HCT116 (cell line): ENCODE data around the gene OR8D4. TPM values are rescaled to one million over a fixed set of nuclear protein-coding genes. Genes with fewer than 3 reads are reported as not detected.

ENCODE experiments used
- ATAC-seq: fragments of 200-7000 bp; cut with Tn5 transposase; 2 replicates; pipeline ENCODE4 v1.9.1; 2020; ENCODE audit warnings: mild to moderate bottlenecking, moderate library complexity
- BruUV-seq: library from RNA; stranded (reverse); fragments of 400-500 nt; replicated peaks from 2 replicates; lab custom pipeline; 2021; lab: Mats Ljungman, UMichigan
- CTCF ChIA-PET: fragments of 300-600 bp; sonication (Branson Sonifier 250); formaldehyde crosslinking; loops from one replicate; lab custom pipeline; 2021; ENCODE audit warnings: antibody characterized with exemption; lab: Charles Lee
- POLR2A ChIA-PET: fragments of 300-600, 350-600 bp; sonication (Branson Sonifier 250); formaldehyde crosslinking; loops from one replicate; lab custom pipeline; 2021; ENCODE audit warnings: antibody characterized with exemption; lab: Charles Lee
- RAD21 ChIA-PET, 2 experiments: fragments of 300-600 bp; sonication (Branson Sonifier 250); formaldehyde crosslinking; loops; one replicate each; lab custom pipeline; 2023; ENCODE audit warnings: low total read pairs in 2 of 2; ENCODE audit not compliant: uncharacterized antibody in 2 of 2, unreplicated experiment in 2 of 2, low non-redundant PET in 1 of 2; lab: Charles Lee
- DNase-seq: peaks from one replicate; pipeline ENCODE4 v3.0.0-alpha.2; 2010; ENCODE audit warnings: low read depth, low spot score
- H2AFZ ChIP-seq: fragments of 200-600 bp; shearing (Covaris generic), sonication (generic); 2 replicates; pipeline ENCODE4 v1.6.1; 2017; ENCODE audit warnings: low read depth, mixed run types, mixed read lengths, antibody characterized with exemption, low read length; ENCODE audit not compliant: poor library complexity, severe bottlenecking
- H3K27ac ChIP-seq: 2 replicates; pipeline ENCODE4 v1.5.1; 2012; ENCODE audit warnings: low read depth, low read length
- H3K27me3 ChIP-seq: fragments of 200-600 bp; sonication (generic); 2 replicates; pipeline ENCODE4 v1.6.1; 2016; ENCODE audit warnings: mixed run types, low read length, mixed read lengths; ENCODE audit not compliant: insufficient read depth
- H3K36me3 ChIP-seq, 2 experiments: fragments of 200-500 bp in 1 of 2; fragments of 200-600 bp in 1 of 2; sonication (Bioruptor generic) in 1 of 2; sonication (generic) in 1 of 2; 2 replicates each; pipeline versions ENCODE4 v1.5.1 to v1.6.1; 2014 to 2016; ENCODE audit warnings: low read length in 2 of 2, inconsistent platforms in 1 of 2, mixed read lengths in 1 of 2, mixed run types in 1 of 2; ENCODE audit not compliant: insufficient read depth in 2 of 2, control insufficient read depth in 1 of 2
- H3K4me1 ChIP-seq, 2 experiments: fragments of 200-600 bp in 1 of 2; sonication (generic) in 1 of 2; 2 replicates each; pipeline versions ENCODE4 v1.5.1 to v1.6.1; 2012 to 2017; ENCODE audit warnings: low read length in 2 of 2, inconsistent platforms in 1 of 2, mild to moderate bottlenecking in 1 of 2, mixed read lengths in 1 of 2, mixed run types in 1 of 2, moderate library complexity in 1 of 2; ENCODE audit not compliant: insufficient read depth in 2 of 2, control insufficient read depth in 1 of 2
- H3K4me2 ChIP-seq: fragments of 200-600 bp; sonication (generic); 2 replicates; pipeline ENCODE4 v1.6.1; 2017; ENCODE audit warnings: mixed run types, low read length, mixed read lengths
- H3K4me3 ChIP-seq, 2 experiments: fragments of 200-600 bp in 1 of 2; sonication (generic) in 1 of 2; replicated peaks in 1 of 2; 2 replicates each; pipeline ENCODE4 v1.5.1; 2011 to 2016; ENCODE audit warnings: low read length in 2 of 2, control low read depth in 1 of 2, low read depth in 1 of 2, mild to moderate bottlenecking in 1 of 2, mixed read lengths in 1 of 2, mixed run types in 1 of 2
- H3K79me2 ChIP-seq: fragments of 200-600 bp; sonication (generic); 2 replicates; pipeline ENCODE4 v1.6.1; 2017; ENCODE audit warnings: mild to moderate bottlenecking, mixed run types, low read length, moderate library complexity, mixed read lengths; ENCODE audit not compliant: insufficient read depth
- H3K9ac ChIP-seq: fragments of 200-600 bp; sonication (generic); 2 replicates; pipeline ENCODE4 v1.6.1; 2016; ENCODE audit warnings: low read length, mixed read lengths
- H3K9me2 ChIP-seq: fragments of 200-600 bp; sonication (generic), shearing (Covaris generic); 2 replicates; pipeline ENCODE4 v1.6.1; 2017; ENCODE audit warnings: mixed run types, mild to moderate bottlenecking, moderate library complexity; ENCODE audit not compliant: insufficient read depth
- H3K9me3 ChIP-seq, 2 experiments: fragments of 200-500 bp in 1 of 2; fragments of 200-600 bp in 1 of 2; sonication (Bioruptor generic) in 1 of 2; sonication (generic) in 1 of 2; 2 replicates each; pipeline ENCODE4 v1.6.1; 2014 to 2017; ENCODE audit warnings: low read length in 2 of 2, mixed read lengths in 2 of 2, inconsistent platforms in 1 of 2, low read depth in 1 of 2, mild to moderate bottlenecking in 1 of 2, mixed run types in 1 of 2, moderate library complexity in 1 of 2; ENCODE audit not compliant: control insufficient read depth in 1 of 2, insufficient read depth in 1 of 2
- H4K20me1 ChIP-seq: fragments of 200-600 bp; sonication (generic), shearing (Covaris generic); 2 replicates; pipeline ENCODE4 v1.6.1; 2017; ENCODE audit warnings: mixed run types, mild to moderate bottlenecking, moderate library complexity; ENCODE audit not compliant: insufficient read depth
- CBX3 ChIP-seq: IDR thresholded peaks from 2 replicates; pipeline ENCODE4 v1.6.1; 2012; ENCODE audit warnings: low read depth
- ELF1 ChIP-seq: IDR thresholded peaks from 2 replicates; pipeline ENCODE4 v1.6.1; 2012; ENCODE audit warnings: low read depth, borderline replicate concordance
- EZH2phosphoT487 ChIP-seq: fragments of 200-600 bp; IDR thresholded peaks from 2 replicates; pipeline ENCODE4 v1.6.1; 2018; ENCODE audit warnings: antibody characterized with exemption, borderline replicate concordance
- FOSL1 ChIP-seq: IDR thresholded peaks from 2 replicates; pipeline ENCODE4 v1.6.1; 2012; ENCODE audit warnings: low read depth
- POLR2A ChIP-seq: IDR thresholded peaks from 2 replicates; pipeline ENCODE4 v1.7.0; 2011; ENCODE audit warnings: borderline replicate concordance; ENCODE audit not compliant: insufficient read depth, insufficient read length; ENCODE audit errors: extremely low read depth
- RAD21 ChIP-seq: IDR thresholded peaks from 2 replicates; pipeline ENCODE4 v1.6.1; 2012; ENCODE audit warnings: low read depth, mild to moderate bottlenecking
- REST ChIP-seq: IDR thresholded peaks from 2 replicates; pipeline ENCODE4 v1.6.1; 2012; ENCODE audit warnings: low read depth
- TCF7L2 ChIP-seq: IDR thresholded peaks from 2 replicates; pipeline ENCODE4 v1.7.0; 2011; ENCODE audit warnings: borderline replicate concordance, inconsistent platforms; ENCODE audit not compliant: insufficient read depth, insufficient read length; ENCODE audit errors: extremely low read depth
- ZNF274 ChIP-seq: fragments of 200-500 bp; sonication (Bioruptor generic); IDR thresholded peaks from 2 replicates; pipeline ENCODE4 v1.6.1; 2014; ENCODE audit warnings: mild to moderate bottlenecking, low read depth, low read length, inconsistent platforms
- intact Hi-C: fragments of 100-400 bp; cut with micrococcal nuclease; formaldehyde crosslinking; loops from 2 replicates; pipeline ENCODE4 v1.10.0; 2022
- total RNA-seq: library from RNA; stranded (reverse); gene quantifications from one replicate; pipeline ENCODE4 v1.2.1, GENCODE V29; 2021; ENCODE audit not compliant: unreplicated experiment
- TF ChIP-seq, protein P1 (sequence below): IDR thresholded peaks from 2 replicates; pipeline ENCODE4 v1.6.1; 2012
- TF ChIP-seq, protein P2 (sequence below): IDR thresholded peaks from 2 replicates; pipeline ENCODE4 v1.6.1; 2011; ENCODE audit warnings: mild to moderate bottlenecking, low read length, moderate library complexity; ENCODE audit not compliant: insufficient replicate concordance; ENCODE audit errors: extremely low read depth

OR8D4 gene
- total RNA-seq, 1 experiment from 2014 or later: not detected

GRCh38 chr11:123905826-123906225 lies 3.9 kb downstream of the OR8D4 start:
- DNase-seq (no peak), ATAC-seq (no peak)
- no TSS peak for BruUV-seq
- Histone ChIP-seq H3K27ac (no peak overlapping the region), H3K27me3 (peaks cover 15% of the 10 kb centered on the region; the same call in 1 of the 2 replicates)
- no peak for TF ChIP-seq TCF7L2
- TF ChIP-seq EZH2phosphoT487: no peak
- TF ChIP-seq FOSL1: no peak
- TF ChIP-seq, all 23 proteins: peak for 0
- H3K4me2 ChIP-seq: no peak overlapping the region
- ChIA-PET POLR2A (no interaction called here), CTCF (no interaction called here), RAD21 (no interaction called here)
- intact Hi-C loops: no loop called here
- H3K9me3 ChIP-seq: no peaks in the 10 kb centered on the region
- H3K4me1 ChIP-seq: no peaks in the 10 kb centered on the region
- H3K36me3 ChIP-seq: no peaks in the 10 kb centered on the region
- no peak overlapping the region for H3K4me3 ChIP-seq
- H4K20me1 ChIP-seq: no peaks in the 10 kb centered on the region; the same call in 1 of the 2 replicates
- H3K79me2 ChIP-seq: no peaks in the 10 kb centered on the region
- H3K9me2 ChIP-seq: no peaks in the 10 kb centered on the region
- no peak overlapping the region for H3K9ac ChIP-seq
- no peak overlapping the region for H2AFZ ChIP-seq

DNA sequence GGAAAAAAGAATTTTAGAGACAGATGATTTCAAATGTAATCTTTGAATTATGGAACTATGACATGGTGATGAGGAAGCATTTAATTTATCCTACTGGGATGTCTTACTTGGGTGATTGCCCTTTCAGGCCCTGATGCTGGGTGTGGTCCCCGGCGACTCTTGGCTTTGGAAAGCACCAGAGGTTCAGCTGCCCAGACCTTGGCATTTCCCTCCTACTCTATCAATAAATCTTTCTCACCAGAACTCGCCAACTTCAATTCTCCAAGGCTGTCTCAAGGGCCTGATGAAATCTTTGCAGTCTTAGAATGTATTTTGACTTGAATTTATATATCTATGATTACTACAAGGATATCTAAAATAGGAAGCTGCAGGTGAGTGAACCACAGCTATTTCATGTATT lies 19.0 kb downstream of the OR8D4 start:
- Histone ChIP-seq H3K27me3 (peaks cover 4% of the 10 kb centered on the region; the same call in 1 of the 2 replicates), H3K4me1 (no peaks in the 10 kb centered on the region)

More for the DNA sequence above, 19.0 kb downstream of the OR8D4 start:
- DNase-seq: no peak
- H3K9ac ChIP-seq: no peak overlapping the region
- POLR2A ChIA-PET: no interaction called here
- H4K20me1 ChIP-seq: no peaks in the 10 kb centered on the region
- no peaks in the 10 kb centered on the region for H3K36me3 ChIP-seq
- no peak for TF ChIP-seq TCF7L2
- TF ChIP-seq ELF1: no peak
- TF ChIP-seq POLR2A: no peak
- no peak for TF ChIP-seq EZH2phosphoT487
- TF ChIP-seq RAD21: no peak
- no peak for TF ChIP-seq ZNF274
- no peak for TF ChIP-seq REST
- TF ChIP-seq, protein P1, sequence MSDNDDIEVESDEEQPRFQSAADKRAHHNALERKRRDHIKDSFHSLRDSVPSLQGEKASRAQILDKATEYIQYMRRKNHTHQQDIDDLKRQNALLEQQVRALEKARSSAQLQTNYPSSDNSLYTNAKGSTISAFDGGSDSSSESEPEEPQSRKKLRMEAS: no peak
- TF ChIP-seq CBX3: no peak
- TF ChIP-seq, protein P2, sequence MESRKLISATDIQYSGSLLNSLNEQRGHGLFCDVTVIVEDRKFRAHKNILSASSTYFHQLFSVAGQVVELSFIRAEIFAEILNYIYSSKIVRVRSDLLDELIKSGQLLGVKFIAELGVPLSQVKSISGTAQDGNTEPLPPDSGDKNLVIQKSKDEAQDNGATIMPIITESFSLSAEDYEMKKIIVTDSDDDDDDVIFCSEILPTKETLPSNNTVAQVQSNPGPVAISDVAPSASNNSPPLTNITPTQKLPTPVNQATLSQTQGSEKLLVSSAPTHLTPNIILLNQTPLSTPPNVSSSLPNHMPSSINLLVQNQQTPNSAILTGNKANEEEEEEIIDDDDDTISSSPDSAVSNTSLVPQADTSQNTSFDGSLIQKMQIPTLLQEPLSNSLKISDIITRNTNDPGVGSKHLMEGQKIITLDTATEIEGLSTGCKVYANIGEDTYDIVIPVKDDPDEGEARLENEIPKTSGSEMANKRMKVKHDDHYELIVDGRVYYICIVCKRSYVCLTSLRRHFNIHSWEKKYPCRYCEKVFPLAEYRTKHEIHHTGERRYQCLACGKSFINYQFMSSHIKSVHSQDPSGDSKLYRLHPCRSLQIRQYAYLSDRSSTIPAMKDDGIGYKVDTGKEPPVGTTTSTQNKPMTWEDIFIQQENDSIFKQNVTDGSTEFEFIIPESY: no peak
- H3K4me2 ChIP-seq: no peak overlapping the region
- CTCF ChIA-PET: no interaction called here
- BruUV-seq: no TSS peak
- H3K4me3 ChIP-seq: no peak overlapping the region
- intact Hi-C loops: loop anchor here (5.0 kb wide), 1 partner anchor 39 kb away; no protein-coding TSS in a partner anchor
- no peak overlapping the region for H3K27ac ChIP-seq
- no peaks in the 10 kb centered on the region for H3K9me3 ChIP-seq
- H3K79me2 ChIP-seq: no peaks in the 10 kb centered on the region
- H2AFZ ChIP-seq: no peak overlapping the region
- ATAC-seq: no peak
- no peaks in the 10 kb centered on the region for H3K9me2 ChIP-seq
- RAD21 ChIA-PET: no interaction called here
